ENCODE data around the gene MRPL22. TPM values are rescaled to one million over a fixed set of nuclear protein-coding genes. Genes with fewer than 3 reads are reported as not detected.

MRPL22 gene
- total RNA-seq, 1 donor from 2014 or later: 31.2 TPM

GRCh38 chr5:154984946-154985516, 44.2 kb downstream of the MRPL22 start:
- intact Hi-C loops (cut with DNase I): no loop called here
- H3K27me3 ChIP-seq (ENCODE audit: low read depth): no peaks in the 10 kb centered on the region
- no peak for ATAC-seq
- DNase-seq: no peak
- H3K4me3 ChIP-seq: no peak overlapping the region
- no peaks in the 10 kb centered on the region for H3K4me1 ChIP-seq
- H3K9me3 ChIP-seq: no peaks in the 10 kb centered on the region
- no peak overlapping the region for H3K27ac ChIP-seq
- TF ChIP-seq CTCF (IDR thresholded peaks at IDR 0.05): no peak
- no peaks in the 10 kb centered on the region for H3K36me3 ChIP-seq

- no peak for TF ChIP-seq CTCF (IDR thresholded peaks at IDR 0.05)
- Histone ChIP-seq H3K36me3 (no peaks in the 10 kb centered on the region), H3K27me3 (ENCODE audit: low read depth) (no peaks in the 10 kb centered on the region), H3K4me3 (no peak overlapping the region), H3K4me1 (no peaks in the 10 kb centered on the region), H3K9me3 (no peaks in the 10 kb centered on the region), H3K27ac (no peak overlapping the region)
- no peak for DNase-seq
- intact Hi-C loops (cut with DNase I): no loop called here
- no peak for ATAC-seq
These were observed 45.3 kb downstream of the MRPL22 start for GRCh38 chr5:154986151-154986550.

GRCh38 chr5:154989626-154990025, 48.8 kb downstream of the MRPL22 start:
- H3K27ac ChIP-seq: no peak overlapping the region
- H3K4me3 ChIP-seq: no peak overlapping the region
- H3K4me1 ChIP-seq: no peaks in the 10 kb centered on the region
- no peaks in the 10 kb centered on the region for H3K36me3 ChIP-seq
- ATAC-seq (no peak), DNase-seq (no peak)
- intact Hi-C loops (cut with DNase I): no loop called here
- TF ChIP-seq CTCF (IDR thresholded peaks at IDR 0.05): no peak
- no peaks in the 10 kb centered on the region for H3K27me3 ChIP-seq (ENCODE audit: low read depth)
- no peaks in the 10 kb centered on the region for H3K9me3 ChIP-seq

- no peaks in the 10 kb centered on the region for H3K4me1 ChIP-seq
- H3K36me3 ChIP-seq: no peaks in the 10 kb centered on the region
- no peak for TF ChIP-seq CTCF (IDR thresholded peaks at IDR 0.05)
- no peaks in the 10 kb centered on the region for H3K9me3 ChIP-seq
- no peaks in the 10 kb centered on the region for H3K27me3 ChIP-seq (ENCODE audit: low read depth)
- no peak overlapping the region for H3K27ac ChIP-seq
- intact Hi-C loops (cut with DNase I): no loop called here
- no peak overlapping the region for H3K4me3 ChIP-seq
- ATAC-seq (no peak), DNase-seq (no peak)
These were observed 52.6 kb downstream of the MRPL22 start for GRCh38 chr5:154993461-154993860.

- TF ChIP-seq CTCF (IDR thresholded peaks at IDR 0.05): no peak
- no peak for DNase-seq
- intact Hi-C loops (cut with DNase I): no loop called here
- H3K36me3 ChIP-seq: no peaks in the 10 kb centered on the region
- no peaks in the 10 kb centered on the region for H3K4me1 ChIP-seq
- ATAC-seq: no peak
- H3K27ac ChIP-seq: no peak overlapping the region
- H3K27me3 ChIP-seq (ENCODE audit: low read depth): no peaks in the 10 kb centered on the region
- H3K9me3 ChIP-seq: no peaks in the 10 kb centered on the region
- no peak overlapping the region for H3K4me3 ChIP-seq
These were observed 54.8 kb downstream of the MRPL22 start for GRCh38 chr5:154995679-154996078.

GRCh38 chr5:154997746-154998145, 56.9 kb downstream of the MRPL22 start:
- Histone ChIP-seq H3K4me3 (no peak overlapping the region), H3K27me3 (ENCODE audit: low read depth) (no peaks in the 10 kb centered on the region)
- intact Hi-C loops (cut with DNase I): no loop called here

More at GRCh38 chr5:154997746-154998145, 56.9 kb downstream of the MRPL22 start:
- H3K36me3 ChIP-seq: no peaks in the 10 kb centered on the region
- H3K4me1 ChIP-seq: no peaks in the 10 kb centered on the region
- no peaks in the 10 kb centered on the region for H3K9me3 ChIP-seq
- ATAC-seq: no peak
- no peak for DNase-seq
- no peak for TF ChIP-seq CTCF (IDR thresholded peaks at IDR 0.05)
- no peak overlapping the region for H3K27ac ChIP-seq

Data from lower lobe of right lung (tissue), 2 donors.